ENCODE measurements around the gene GABARAPL2.
"Not testable (repeated sequence)": the region's sequence is repeated elsewhere in the genome, so short reads cannot be mapped to it uniquely, and the experiment has no call there.

Gene GABARAPL2, protein sequence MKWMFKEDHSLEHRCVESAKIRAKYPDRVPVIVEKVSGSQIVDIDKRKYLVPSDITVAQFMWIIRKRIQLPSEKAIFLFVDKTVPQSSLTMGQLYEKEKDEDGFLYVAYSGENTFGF

GRCh38 chr16:75566040-75566757 is at the start of gene GABARAPL2:
GABARAPL2 (plus strand) TSS chr16:75566379; CDS start chr16:75566487, 108 bp downstream.
- peak; percentile 85 for DNase-seq
- in situ Hi-C loops (cut with HindIII; ENCODE audit: low pct_ligation_motif_present, low pct_unique_long_range_greater_than_20kb, low sequenced_read_pairs): no loop called here

DNA sequence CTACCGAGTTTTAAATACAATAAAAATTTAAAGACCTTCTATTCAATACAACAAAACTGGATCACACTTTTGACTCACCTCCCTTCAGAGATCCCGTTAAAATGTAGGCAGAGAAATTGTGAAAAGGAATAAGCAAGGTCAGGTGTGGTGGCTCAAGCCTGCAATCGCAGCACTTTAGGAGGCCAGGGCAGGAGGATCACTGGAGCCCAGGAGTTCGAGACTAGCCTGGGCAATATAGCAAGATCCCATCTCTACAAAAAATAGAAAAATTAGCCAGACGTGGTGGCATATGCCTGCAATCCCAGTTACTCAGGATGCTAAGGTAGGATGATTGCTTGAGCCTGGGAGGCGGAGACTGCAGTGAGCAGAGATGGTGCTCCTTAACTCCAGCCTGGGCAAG is 47.0 kb upstream of the GABARAPL2 start:
- in situ Hi-C loops (cut with HindIII; ENCODE audit: low pct_ligation_motif_present, low pct_unique_long_range_greater_than_20kb, low sequenced_read_pairs): no loop called here

DNA sequence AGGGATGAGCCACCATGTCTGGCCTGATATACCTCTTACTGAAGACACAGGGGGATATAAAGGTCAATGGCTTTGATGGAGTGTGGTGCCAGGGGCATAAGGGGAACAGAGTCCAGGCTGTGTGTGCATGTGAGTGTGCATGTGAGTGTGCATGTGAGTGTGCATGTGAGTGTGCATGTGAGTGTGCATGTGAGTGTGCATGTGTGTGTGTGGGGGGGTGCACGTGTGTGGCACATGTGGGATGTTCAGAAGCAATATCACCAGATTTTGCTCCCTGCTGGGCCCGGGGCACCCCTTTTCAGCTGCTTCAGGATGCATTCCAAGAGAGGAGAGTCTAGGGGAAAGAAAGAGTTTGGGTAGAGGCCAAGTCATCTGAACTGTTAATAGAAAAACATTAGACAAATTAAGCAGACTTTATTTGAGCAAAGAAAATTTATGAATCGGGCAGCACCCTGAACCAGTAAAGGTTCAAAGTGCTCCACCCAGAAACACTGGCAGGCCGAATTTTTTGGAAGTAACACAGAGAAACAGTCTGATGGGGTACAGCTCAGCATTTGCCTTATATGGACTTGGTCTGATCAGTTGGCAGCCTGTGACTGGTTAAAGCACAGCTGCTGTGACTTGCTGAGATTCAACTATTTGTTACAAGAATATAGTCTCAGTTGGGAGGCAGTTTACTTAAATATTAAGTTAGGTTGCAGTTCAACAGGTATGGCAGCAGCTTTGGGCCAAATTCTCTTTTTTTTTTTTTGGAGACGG is 40.0 kb upstream of the GABARAPL2 start:
- no peak for DNase-seq
- in situ Hi-C loops (cut with HindIII; ENCODE audit: low pct_ligation_motif_present, low pct_unique_long_range_greater_than_20kb, low sequenced_read_pairs): no loop called here

More for the DNA sequence above, 47.0 kb upstream of the GABARAPL2 start:
- DNase-seq: no peak

DNA sequence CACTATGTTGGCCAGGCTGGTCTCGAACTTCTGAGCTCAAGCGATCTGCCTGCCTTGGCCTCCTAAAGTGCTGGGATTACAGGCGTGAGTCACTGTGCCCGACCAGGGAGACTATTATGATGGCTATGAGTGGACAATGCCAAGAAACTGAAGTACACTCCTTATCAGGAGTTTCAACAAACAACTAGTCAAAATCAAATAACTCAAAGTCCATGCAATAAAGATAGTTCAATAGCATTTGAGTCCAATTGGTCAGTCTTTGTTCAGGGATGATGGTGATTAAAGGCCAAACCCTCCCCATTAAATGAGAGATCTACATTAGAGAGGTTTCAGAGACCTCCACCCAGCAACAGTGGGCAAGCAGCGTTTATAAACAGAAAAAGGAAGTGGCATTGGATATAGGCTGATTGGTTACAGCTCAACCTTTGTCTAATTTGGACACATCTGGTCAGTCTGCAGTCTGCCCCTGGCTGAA is 38.3 kb upstream of the GABARAPL2 start:
- in situ Hi-C loops (cut with HindIII; ENCODE audit: low pct_ligation_motif_present, low pct_unique_long_range_greater_than_20kb, low sequenced_read_pairs): no loop called here
- DNase-seq: no peak

DNA sequence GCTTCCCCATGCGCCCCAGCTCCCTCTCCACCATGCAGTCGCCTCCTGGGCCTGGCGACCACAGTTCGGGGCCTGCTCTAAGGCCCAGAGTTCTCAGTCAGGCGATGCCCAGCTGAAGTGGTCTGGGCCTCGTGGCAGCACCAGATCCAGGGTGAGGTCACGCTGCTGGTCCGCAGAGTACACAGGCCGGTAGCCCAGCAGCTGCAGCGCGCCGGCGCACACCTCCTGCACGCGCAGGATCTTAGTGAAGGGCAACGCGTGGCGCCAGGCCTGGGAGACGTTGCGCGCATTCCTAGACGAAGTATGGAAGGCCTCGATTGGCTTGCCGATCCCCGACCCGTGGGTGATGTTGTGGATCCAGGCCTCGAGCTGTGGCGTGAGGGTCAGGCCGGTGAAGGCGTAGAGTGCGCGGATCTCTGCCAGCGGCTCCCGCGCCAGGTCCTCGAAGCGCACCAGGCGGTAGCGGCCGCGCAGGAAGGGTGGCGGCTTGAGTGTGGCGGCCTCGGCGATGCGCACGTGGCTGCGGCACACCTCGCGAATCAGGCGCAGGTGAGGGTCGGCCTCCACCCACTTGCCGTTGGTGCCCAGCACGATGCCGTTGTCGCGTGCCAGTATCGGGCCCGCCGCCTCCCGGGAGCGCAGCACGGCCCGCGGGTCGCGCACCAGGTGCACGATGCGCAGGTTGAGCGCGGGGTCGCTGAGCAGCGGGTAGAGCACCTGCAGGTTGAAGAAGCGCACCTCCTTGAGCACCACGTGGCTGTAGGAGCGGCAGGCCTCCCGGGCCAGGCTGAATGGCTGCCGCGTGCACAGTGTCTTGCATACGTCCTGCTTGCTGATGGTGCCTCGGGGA is 36.9 kb upstream of the GABARAPL2 start:
- no peak for DNase-seq
- in situ Hi-C loops (cut with HindIII; ENCODE audit: low pct_ligation_motif_present, low pct_unique_long_range_greater_than_20kb, low sequenced_read_pairs): no loop called here

- in situ Hi-C loops (cut with HindIII; ENCODE audit: low pct_ligation_motif_present, low pct_unique_long_range_greater_than_20kb, low sequenced_read_pairs): no loop called here
- DNase-seq: no peak
Observed at GRCh38 chr16:75529959-75530358, 36.2 kb upstream of the GABARAPL2 start.

DNA sequence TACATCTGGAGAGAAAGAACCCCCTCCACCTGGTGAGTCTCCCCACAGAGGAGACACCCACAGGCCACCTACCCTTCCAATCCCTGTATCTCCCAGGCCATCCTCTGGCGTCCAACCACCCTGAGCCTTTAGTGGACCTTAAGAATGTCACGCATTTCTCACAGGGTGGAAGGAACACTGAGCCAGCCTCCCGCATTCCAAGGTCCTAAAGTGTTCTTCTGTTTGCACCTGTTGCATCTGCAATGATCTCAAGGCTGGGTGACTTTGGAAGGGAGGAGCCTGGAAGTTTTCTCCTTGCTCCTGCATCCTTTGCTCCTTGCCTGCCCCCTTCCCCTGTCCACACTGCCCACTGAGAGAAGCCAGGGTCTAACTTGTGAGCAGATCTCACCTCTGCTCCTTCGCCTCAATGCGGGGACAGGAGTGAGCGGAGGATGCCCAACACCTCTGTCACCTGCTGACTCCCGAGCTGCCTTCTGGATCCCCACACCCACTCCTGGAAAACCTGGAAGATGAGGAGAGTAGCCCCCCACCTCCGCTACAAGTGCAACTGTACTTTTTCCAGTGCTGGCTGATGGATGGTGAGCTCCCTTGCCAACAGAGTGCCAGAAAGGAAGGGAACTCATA is 33.9 kb upstream of the GABARAPL2 start:
- in situ Hi-C loops (cut with HindIII; ENCODE audit: low pct_ligation_motif_present, low pct_unique_long_range_greater_than_20kb, low sequenced_read_pairs): no loop called here
- DNase-seq: no peak

GRCh38 chr16:75532791-75533190 is 33.4 kb upstream of the GABARAPL2 start:
- DNase-seq: no peak
- in situ Hi-C loops (cut with HindIII; ENCODE audit: low pct_ligation_motif_present, low pct_unique_long_range_greater_than_20kb, low sequenced_read_pairs): no loop called here

DNA sequence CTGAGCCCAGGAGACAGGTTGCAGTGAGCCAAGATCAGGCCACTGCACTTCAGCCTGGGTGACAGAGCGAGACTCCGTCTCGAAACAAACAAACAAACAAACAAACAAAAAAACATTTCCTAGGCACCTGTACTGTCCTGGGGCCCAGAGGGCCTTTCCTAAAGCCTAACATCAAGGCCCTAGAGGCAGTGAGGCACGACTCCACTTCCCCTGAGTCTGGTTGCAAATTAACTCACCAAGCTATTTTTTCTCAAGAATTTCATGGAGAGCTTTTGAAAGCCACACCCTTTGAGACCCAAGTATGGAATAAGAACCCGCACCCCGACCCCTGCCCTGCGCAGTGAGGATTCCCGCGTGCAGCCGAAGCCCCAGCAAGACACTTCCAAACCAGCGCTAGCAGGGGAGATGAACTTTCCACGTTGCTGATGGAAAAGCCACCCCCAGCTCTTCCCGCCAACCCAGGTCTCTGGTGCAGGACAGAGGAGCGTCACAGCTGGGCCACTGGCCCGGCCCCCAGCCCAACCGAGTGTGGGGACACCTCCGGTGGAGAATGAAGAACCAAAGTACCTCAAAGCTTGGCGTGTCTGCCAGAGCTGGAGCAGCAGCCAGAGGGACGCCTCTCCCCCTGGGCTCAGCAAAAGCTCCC is 31.5 kb upstream of the GABARAPL2 start:
- DNase-seq: peak; percentile 17
- in situ Hi-C loops (cut with HindIII; ENCODE audit: low pct_ligation_motif_present, low pct_unique_long_range_greater_than_20kb, low sequenced_read_pairs): no loop called here

DNA sequence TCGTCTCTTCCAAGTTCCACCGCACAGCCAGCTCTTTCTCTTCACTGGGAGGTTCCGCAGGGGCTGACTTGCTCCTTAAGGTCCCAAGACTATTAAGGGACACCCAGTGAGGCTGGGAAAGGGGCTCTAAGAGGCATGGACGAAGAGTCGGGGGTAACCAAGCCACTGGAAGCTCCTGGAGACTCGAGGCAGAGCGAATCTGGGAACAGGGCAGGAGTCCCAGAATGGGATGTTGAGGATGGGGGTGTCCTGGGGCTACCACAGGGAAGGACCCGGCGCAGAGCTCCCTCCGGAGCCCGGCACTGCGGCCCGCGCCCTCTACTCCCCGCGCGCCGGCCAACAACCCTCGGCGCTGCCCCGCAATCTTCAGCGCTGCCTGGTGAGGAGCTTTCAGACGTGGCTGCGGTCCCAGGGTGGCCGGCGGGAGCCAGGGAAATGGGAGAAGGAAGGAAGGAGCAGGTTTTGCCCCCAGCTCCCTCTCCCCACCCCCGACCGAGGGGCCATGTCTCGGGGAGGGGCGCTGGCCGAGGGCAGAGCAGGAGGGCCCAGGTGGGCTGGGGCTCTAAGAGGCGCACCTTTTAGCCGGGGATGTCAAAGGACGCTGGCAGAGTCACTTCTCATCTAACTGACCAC is 30.9 kb upstream of the GABARAPL2 start:
- in situ Hi-C loops (cut with HindIII; ENCODE audit: low pct_ligation_motif_present, low pct_unique_long_range_greater_than_20kb, low sequenced_read_pairs): no loop called here
- DNase-seq: no peak

DNA sequence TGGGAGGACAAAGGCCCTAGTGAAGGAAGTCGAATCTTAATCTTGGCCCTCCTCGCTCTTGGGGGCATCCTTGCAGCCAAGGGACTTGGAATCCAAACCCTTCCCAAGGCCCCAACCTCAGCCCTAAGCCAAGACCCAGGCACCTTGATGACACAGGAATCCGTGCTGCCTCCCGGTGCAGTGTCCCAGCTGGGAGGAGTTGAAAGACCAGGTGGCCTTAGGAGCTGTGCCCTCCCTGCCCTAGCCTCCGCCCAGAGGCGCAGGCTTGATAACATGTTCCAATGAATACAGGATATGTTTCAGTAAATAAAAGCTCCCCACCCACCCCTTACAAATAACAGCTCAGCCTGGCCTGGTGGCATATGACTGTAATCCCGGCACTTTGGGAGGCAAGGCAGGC is 30.3 kb upstream of the GABARAPL2 start, which contains the start of gene CHST5:
Gene CHST5, minus strand, starts transcription at position 208 of the 400 bp plus-strand sequence. CDS start 5,724 bp downstream, outside the sequence.
- in situ Hi-C loops (cut with HindIII; ENCODE audit: low pct_ligation_motif_present, low pct_unique_long_range_greater_than_20kb, low sequenced_read_pairs): no loop called here
- no peak for DNase-seq

DNA sequence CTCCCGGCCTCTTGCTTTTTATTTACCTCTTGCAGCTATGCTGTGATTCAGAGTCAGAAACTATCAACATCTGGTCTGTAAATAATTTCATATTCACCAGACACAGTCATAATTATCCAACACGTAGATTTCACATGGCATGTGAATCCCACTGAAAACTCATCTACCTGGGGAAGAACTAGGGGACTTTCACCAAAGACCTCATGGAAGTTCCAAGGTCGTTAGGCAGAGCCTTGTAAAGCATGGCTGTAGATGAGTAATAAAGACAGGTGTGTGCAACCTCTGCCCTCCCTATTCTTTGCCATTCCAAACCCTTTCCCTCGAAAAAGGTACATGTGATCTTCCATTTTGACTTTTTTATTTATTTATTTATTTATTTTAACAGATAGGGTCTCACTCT is 28.4 kb upstream of the GABARAPL2 start:
- in situ Hi-C loops (cut with HindIII; ENCODE audit: low pct_ligation_motif_present, low pct_unique_long_range_greater_than_20kb, low sequenced_read_pairs): no loop called here

GRCh38 chr16:75538882-75539565 is 27.2 kb upstream of the GABARAPL2 start:
- DNase-seq; in situ Hi-C loops (cut with HindIII; ENCODE audit: low pct_ligation_motif_present, low pct_unique_long_range_greater_than_20kb, low sequenced_read_pairs): not testable (repeated sequence)

More for the DNA sequence above, 28.4 kb upstream of the GABARAPL2 start:
- DNase-seq: no peak

DNA sequence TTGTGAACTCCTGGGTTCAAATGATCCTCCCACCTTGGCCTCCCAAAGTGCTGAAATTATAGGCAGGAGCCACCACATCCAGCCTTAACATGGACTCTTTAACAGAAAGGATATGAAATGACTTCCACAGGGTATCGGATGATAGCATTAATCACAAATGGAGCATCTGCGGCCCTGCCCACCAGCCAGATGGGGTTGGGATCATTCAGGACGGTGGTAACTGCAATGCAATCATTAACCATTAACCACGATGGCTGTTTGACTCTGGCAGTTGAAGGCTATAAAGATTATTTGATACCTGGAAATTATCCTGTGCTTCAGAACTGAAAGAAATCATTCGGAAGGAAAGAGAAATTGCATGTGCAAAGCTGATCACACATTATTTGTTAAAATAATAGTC is 24.9 kb upstream of the GABARAPL2 start:
- in situ Hi-C loops (cut with HindIII; ENCODE audit: low pct_ligation_motif_present, low pct_unique_long_range_greater_than_20kb, low sequenced_read_pairs): no loop called here
- DNase-seq: no peak

- in situ Hi-C loops (cut with HindIII; ENCODE audit: low pct_ligation_motif_present, low pct_unique_long_range_greater_than_20kb, low sequenced_read_pairs); DNase-seq: not testable (repeated sequence)
Observed at GRCh38 chr16:75542462-75542861, 23.7 kb upstream of the GABARAPL2 start.

- DNase-seq; in situ Hi-C loops (cut with HindIII; ENCODE audit: low pct_ligation_motif_present, low pct_unique_long_range_greater_than_20kb, low sequenced_read_pairs): not testable (repeated sequence)
Observed at GRCh38 chr16:75545879-75546278, 20.3 kb upstream of the GABARAPL2 start.

GRCh38 chr16:75546293-75546692 is 19.9 kb upstream of the GABARAPL2 start:
- DNase-seq: no peak
- in situ Hi-C loops (cut with HindIII; ENCODE audit: low pct_ligation_motif_present, low pct_unique_long_range_greater_than_20kb, low sequenced_read_pairs): no loop called here

Measured in ACHN (cell line).